ENCODE data around the gene DIP2B. TPM values are rescaled to one million over a fixed set of nuclear protein-coding genes. Genes with fewer than 3 reads are reported as not detected.
A peak's percentile ranks its signal among the peaks of the same experiment; 100 is the strongest.

DIP2B gene
- polyA plus RNA-seq, 3 donors, result 3.5 to 12.3 (median 6.5) TPM

DNA sequence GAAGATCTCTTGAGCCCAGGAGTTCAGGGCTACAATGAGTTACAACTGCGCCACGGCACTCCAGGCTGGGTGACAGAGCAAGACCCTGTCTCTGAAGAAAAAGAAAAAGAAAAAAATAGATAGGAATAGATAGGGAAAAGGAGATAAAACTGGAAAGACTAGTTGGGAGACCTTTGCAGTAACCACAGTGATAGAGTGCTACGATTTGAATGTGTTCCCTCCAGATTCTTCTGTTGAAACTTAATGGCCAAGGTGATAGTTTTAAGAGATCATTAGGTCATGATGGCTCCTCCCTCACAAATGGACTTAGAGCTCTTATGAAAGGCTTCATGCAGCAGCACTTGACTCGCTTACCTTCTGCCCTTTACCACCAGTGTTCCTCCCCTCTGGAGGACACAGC lies 245.6 kb downstream of the DIP2B start:
- no peaks in the 10 kb centered on the region for H4K20me1 ChIP-seq (ENCODE audit: insufficient read depth, low read length)
- Mint-ChIP-seq H3K36me3 (peaks cover 33 to 53% of the 10 kb centered on the region in 2 donors), H3K9me3 (peaks cover 0 to 4% (median 0%) of the 10 kb centered on the region in 7 donors), H3K27me3 (ENCODE audit: low read depth in 3 of 3) (peaks cover 0 to 2% (median 0%) of the 10 kb centered on the region in 3 donors), H3K27ac (peak overlapping the region in 2 of 7 donors; percentile 19 to 42), H3K4me3 (no peak overlapping the region), H3K4me1 (peaks cover 14% of the 10 kb centered on the region)
- no peak overlapping the region for H3K4me3 ChIP-seq (replicated peaks in 1 of 3; ENCODE audit: low read depth in 2 of 3, low read length in 3 of 3)
- H3K27ac ChIP-seq (ENCODE audit: low read depth in 1 of 2, low read length in 2 of 2), result no peak overlapping the region
- no peak overlapping the region for H2AFZ ChIP-seq (ENCODE audit: insufficient read depth, low read depth, low read length, poor library complexity, severe bottlenecking)
- intact Hi-C loops (cut with micrococcal nuclease), result no loop called here
- no peak overlapping the region for H3K4me2 ChIP-seq (replicated peaks; ENCODE audit: extremely low read depth, low read length, poor library complexity, severe bottlenecking)
- no peaks in the 10 kb centered on the region for H3K79me2 ChIP-seq (ENCODE audit: insufficient read depth, low read length)
- TF ChIP-seq, protein P1, sequence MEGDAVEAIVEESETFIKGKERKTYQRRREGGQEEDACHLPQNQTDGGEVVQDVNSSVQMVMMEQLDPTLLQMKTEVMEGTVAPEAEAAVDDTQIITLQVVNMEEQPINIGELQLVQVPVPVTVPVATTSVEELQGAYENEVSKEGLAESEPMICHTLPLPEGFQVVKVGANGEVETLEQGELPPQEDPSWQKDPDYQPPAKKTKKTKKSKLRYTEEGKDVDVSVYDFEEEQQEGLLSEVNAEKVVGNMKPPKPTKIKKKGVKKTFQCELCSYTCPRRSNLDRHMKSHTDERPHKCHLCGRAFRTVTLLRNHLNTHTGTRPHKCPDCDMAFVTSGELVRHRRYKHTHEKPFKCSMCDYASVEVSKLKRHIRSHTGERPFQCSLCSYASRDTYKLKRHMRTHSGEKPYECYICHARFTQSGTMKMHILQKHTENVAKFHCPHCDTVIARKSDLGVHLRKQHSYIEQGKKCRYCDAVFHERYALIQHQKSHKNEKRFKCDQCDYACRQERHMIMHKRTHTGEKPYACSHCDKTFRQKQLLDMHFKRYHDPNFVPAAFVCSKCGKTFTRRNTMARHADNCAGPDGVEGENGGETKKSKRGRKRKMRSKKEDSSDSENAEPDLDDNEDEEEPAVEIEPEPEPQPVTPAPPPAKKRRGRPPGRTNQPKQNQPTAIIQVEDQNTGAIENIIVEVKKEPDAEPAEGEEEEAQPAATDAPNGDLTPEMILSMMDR (IDR thresholded peaks at IDR 0.05), result no peak
- DNase-seq, result no peak
- 100% methylated on average over 4 of the region's 4 CpGs for WGBS (ENCODE audit: insufficient coverage)
- H3K4me1 ChIP-seq (ENCODE audit: control insufficient read depth in 1 of 2, insufficient read depth in 2 of 2, low read length in 2 of 2), result peaks cover 13 to 15% of the 10 kb centered on the region in 2 donors
- no peaks in the 10 kb centered on the region for H3K27me3 ChIP-seq (ENCODE audit: control insufficient read depth in 2 of 2, insufficient read depth in 2 of 2, low read length in 2 of 2)
- H3K9ac ChIP-seq (ENCODE audit: insufficient read depth, low read length, poor library complexity, severe bottlenecking), result no peak overlapping the region
- H3K9me3 ChIP-seq (replicated peaks in 1 of 2; ENCODE audit: control insufficient read depth in 1 of 2, insufficient read depth in 1 of 2, low read length in 2 of 2), result no peaks in the 10 kb centered on the region
- H3K36me3 ChIP-seq (replicated peaks in 1 of 2; ENCODE audit: control insufficient read depth in 1 of 2, insufficient read depth in 2 of 2, low read length in 2 of 2), result peaks cover 18 to 41% of the 10 kb centered on the region in 2 donors

DNA sequence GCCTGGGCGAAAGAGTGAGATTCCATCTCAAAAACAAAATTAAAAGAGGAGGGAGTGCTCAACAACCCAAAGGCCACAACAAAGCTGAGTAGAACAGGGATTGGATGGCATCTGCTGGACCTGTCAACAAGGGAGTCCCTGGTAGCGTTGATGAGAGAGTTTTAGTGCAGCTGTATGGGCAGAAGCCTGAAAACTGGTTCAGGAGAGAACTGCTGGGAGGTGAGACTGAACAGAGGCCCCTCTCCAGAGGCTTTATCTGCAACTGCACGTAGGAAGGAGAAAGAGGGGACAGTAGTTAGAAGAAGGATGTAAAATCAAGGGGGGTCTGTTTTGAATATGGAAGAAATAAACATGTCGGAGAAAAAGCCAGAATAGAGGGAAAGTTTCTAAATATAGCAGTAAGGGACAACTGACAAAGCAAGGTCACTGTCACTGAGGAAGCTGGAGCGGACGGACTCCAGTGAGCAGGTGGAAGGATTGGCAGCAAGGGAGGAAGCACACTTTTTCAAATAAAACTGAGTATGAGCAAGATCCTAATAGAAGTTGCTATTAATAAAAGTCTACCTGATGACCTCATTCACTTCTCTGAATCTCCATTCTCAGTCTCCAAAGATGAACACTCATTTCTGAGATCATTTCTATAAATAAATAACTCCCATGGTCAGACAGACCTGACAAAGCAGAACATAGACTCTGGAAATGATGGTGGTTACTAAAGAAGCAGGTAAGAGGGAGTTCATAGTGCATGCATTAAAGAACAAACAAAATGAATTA lies 247.3 kb downstream of the DIP2B start:
- no peak overlapping the region for H3K9ac ChIP-seq (ENCODE audit: insufficient read depth, low read length, poor library complexity, severe bottlenecking)
- H3K27ac Mint-ChIP-seq, result peak overlapping the region in 5 of 7 donors; percentile 5 to 36 (median 19)
- no peaks in the 10 kb centered on the region for H3K27me3 ChIP-seq (ENCODE audit: control insufficient read depth in 2 of 2, insufficient read depth in 2 of 2, low read length in 2 of 2)
- no peak overlapping the region for H3K4me3 ChIP-seq (replicated peaks in 1 of 3; ENCODE audit: low read depth in 2 of 3, low read length in 3 of 3)
- peaks cover 15 to 36% of the 10 kb centered on the region in 2 donors for H3K36me3 ChIP-seq (replicated peaks in 1 of 2; ENCODE audit: control insufficient read depth in 1 of 2, insufficient read depth in 2 of 2, low read length in 2 of 2)
- no peak overlapping the region for H2AFZ ChIP-seq (ENCODE audit: insufficient read depth, low read depth, low read length, poor library complexity, severe bottlenecking)
- H3K4me2 ChIP-seq (replicated peaks; ENCODE audit: extremely low read depth, low read length, poor library complexity, severe bottlenecking), result no peak overlapping the region
- no peaks in the 10 kb centered on the region for H4K20me1 ChIP-seq (ENCODE audit: insufficient read depth, low read length)
- H3K36me3 Mint-ChIP-seq, result peaks cover 30 to 52% of the 10 kb centered on the region in 2 donors
- no peaks in the 10 kb centered on the region for H3K4me1 ChIP-seq (ENCODE audit: control insufficient read depth in 1 of 2, insufficient read depth in 2 of 2, low read length in 2 of 2)
- intact Hi-C loops (cut with micrococcal nuclease), result no loop called here
- H3K79me2 ChIP-seq (ENCODE audit: insufficient read depth, low read length), result no peaks in the 10 kb centered on the region
- H3K27me3 Mint-ChIP-seq (ENCODE audit: low read depth in 3 of 3), result peaks cover 0 to 2% (median 0%) of the 10 kb centered on the region in 3 donors
- no peaks in the 10 kb centered on the region for H3K9me3 ChIP-seq (replicated peaks in 1 of 2; ENCODE audit: control insufficient read depth in 1 of 2, insufficient read depth in 1 of 2, low read length in 2 of 2)
- H3K4me3 Mint-ChIP-seq, result no peak overlapping the region
- TF ChIP-seq, protein P1 (IDR thresholded peaks at IDR 0.05), result no peak
- peaks cover 0 to 10% (median 0%) of the 10 kb centered on the region in 7 donors for H3K9me3 Mint-ChIP-seq
- peaks cover 5% of the 10 kb centered on the region for H3K4me1 Mint-ChIP-seq
- no peak overlapping the region for H3K27ac ChIP-seq (ENCODE audit: low read depth in 1 of 2, low read length in 2 of 2)
- DNase-seq, result no peak
- WGBS (ENCODE audit: insufficient coverage), result 87% methylated on average over 6 of the region's 6 CpGs

All from CD14-positive monocyte (primary cell).